ENCODE measurements around the gene VRTN.

Gene VRTN

DNA sequence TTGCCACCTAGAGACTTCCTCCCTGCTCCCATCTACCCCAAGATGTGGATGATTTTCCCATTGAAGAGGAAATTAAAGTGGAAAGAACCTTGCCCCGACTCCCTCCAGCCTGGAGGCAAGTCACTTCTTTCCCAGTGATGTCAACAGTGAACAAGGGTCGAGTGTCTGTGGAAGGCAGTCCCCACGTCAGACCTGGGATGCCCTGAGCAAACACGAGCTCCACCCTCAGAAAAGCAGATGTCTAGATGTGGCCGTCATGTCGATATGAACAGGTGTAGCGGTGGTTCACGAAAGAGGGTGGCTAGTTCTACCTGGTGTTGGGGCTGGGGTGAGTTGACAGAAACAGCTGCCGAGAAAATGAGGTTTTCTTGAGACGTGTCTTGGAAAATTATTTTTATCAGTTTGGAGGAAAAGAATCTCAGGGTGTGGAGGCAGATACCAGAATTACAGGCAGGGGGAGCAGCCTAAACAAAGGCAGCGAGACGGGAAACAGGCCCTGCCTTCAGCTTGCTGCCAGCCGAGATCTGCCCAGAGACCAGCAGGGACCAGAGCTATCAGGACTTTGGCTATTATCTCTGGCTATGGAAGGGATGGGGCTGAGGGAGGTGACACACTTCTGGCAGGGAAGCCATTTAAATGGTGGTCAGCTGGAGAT is 51.9 kb downstream of the VRTN start:
- H3K27me3 ChIP-seq (ENCODE audit: control insufficient read depth, low read length): peaks cover 25% of the 10 kb centered on the region; the same call in 1 of the 2 replicates
- TF ChIP-seq, protein P1, sequence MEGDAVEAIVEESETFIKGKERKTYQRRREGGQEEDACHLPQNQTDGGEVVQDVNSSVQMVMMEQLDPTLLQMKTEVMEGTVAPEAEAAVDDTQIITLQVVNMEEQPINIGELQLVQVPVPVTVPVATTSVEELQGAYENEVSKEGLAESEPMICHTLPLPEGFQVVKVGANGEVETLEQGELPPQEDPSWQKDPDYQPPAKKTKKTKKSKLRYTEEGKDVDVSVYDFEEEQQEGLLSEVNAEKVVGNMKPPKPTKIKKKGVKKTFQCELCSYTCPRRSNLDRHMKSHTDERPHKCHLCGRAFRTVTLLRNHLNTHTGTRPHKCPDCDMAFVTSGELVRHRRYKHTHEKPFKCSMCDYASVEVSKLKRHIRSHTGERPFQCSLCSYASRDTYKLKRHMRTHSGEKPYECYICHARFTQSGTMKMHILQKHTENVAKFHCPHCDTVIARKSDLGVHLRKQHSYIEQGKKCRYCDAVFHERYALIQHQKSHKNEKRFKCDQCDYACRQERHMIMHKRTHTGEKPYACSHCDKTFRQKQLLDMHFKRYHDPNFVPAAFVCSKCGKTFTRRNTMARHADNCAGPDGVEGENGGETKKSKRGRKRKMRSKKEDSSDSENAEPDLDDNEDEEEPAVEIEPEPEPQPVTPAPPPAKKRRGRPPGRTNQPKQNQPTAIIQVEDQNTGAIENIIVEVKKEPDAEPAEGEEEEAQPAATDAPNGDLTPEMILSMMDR (IDR thresholded peaks at IDR 0.05; ENCODE audit: low read depth, low read length, poor library complexity, severe bottlenecking): peak; percentile 16
- no peak for TF ChIP-seq EZH2phosphoT487 (IDR thresholded peaks at IDR 0.05; ENCODE audit: borderline replicate concordance, low read length)
- no peak overlapping the region for H3K4me2 ChIP-seq (ENCODE audit: low read length)

DNA sequence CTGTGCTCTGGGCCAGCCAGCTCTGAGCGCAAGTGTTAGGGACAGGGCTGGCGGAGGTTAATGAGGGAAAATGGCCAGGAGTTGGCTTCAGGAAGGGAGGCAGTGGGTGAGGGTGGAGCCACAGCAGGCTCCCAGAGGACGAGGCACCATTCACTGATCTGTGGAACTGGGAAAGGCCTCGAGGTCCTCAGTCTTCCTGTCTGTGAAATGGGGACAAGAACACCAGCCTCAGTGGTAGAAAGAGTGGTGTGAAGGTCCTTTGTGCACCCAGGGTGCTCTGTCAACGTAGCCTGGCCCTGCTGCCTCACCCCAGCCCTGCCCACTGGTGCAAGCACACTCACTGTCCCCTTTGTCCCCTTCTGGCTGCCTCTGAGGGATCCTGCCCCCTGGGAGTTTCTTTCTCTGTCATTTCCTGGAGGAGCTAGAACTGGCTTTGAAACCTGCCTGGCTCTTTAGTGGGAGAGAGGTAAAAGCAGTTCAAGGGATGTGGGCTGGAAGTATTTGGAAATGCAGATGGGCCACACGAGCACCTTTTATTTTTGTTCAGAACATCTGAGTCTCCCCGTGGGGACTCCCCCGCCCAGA is 52.7 kb downstream of the VRTN start:
- Histone ChIP-seq H3K79me2 (ENCODE audit: control insufficient read depth, low read length) (no peaks in the 10 kb centered on the region), H4K20me1 (ENCODE audit: control insufficient read depth, insufficient read depth, low read depth, low read length) (no peaks in the 10 kb centered on the region; the same call in 1 of the 2 replicates), H3F3A (ENCODE audit: control insufficient read depth, insufficient read depth) (no peaks in the 10 kb centered on the region), H3K9me2 (replicated peaks; ENCODE audit: control insufficient read depth, low read length) (no peaks in the 10 kb centered on the region), H3K4me3 (ENCODE audit: low read length) (peak overlapping the region; percentile 67), H3K27ac (ENCODE audit: low read depth, low read length) (no peak overlapping the region), H3K9me3 (ENCODE audit: control insufficient read depth, insufficient read depth, low read length) (no peaks in the 10 kb centered on the region), H3K36me3 (ENCODE audit: control insufficient read depth, low read length) (no peaks in the 10 kb centered on the region), H3K4me2 (ENCODE audit: low read length) (peak overlapping the region; percentile 90), H3K4me1 (ENCODE audit: control insufficient read depth, low read length) (peaks cover 22% of the 10 kb centered on the region), H3K27me3 (ENCODE audit: control insufficient read depth, low read length) (peaks cover 25% of the 10 kb centered on the region; the same call in 1 of the 2 replicates)
- no peak for TF ChIP-seq EZH2phosphoT487 (IDR thresholded peaks at IDR 0.05; ENCODE audit: borderline replicate concordance, low read length)
- TF ChIP-seq, protein P1 (IDR thresholded peaks at IDR 0.05; ENCODE audit: low read depth, low read length, poor library complexity, severe bottlenecking): no peak

More for the DNA sequence above, 51.9 kb downstream of the VRTN start:
- Histone ChIP-seq H3F3A (ENCODE audit: control insufficient read depth, insufficient read depth) (no peaks in the 10 kb centered on the region), H3K9me3 (ENCODE audit: control insufficient read depth, insufficient read depth, low read length) (no peaks in the 10 kb centered on the region), H3K79me2 (ENCODE audit: control insufficient read depth, low read length) (no peaks in the 10 kb centered on the region), H3K27ac (ENCODE audit: low read depth, low read length) (no peak overlapping the region), H3K4me3 (ENCODE audit: low read length) (no peak overlapping the region), H3K9me2 (replicated peaks; ENCODE audit: control insufficient read depth, low read length) (no peaks in the 10 kb centered on the region), H4K20me1 (ENCODE audit: control insufficient read depth, insufficient read depth, low read depth, low read length) (no peaks in the 10 kb centered on the region; the same call in 1 of the 2 replicates), H3K4me1 (ENCODE audit: control insufficient read depth, low read length) (peaks cover 22% of the 10 kb centered on the region), H3K36me3 (ENCODE audit: control insufficient read depth, low read length) (no peaks in the 10 kb centered on the region)

DNA sequence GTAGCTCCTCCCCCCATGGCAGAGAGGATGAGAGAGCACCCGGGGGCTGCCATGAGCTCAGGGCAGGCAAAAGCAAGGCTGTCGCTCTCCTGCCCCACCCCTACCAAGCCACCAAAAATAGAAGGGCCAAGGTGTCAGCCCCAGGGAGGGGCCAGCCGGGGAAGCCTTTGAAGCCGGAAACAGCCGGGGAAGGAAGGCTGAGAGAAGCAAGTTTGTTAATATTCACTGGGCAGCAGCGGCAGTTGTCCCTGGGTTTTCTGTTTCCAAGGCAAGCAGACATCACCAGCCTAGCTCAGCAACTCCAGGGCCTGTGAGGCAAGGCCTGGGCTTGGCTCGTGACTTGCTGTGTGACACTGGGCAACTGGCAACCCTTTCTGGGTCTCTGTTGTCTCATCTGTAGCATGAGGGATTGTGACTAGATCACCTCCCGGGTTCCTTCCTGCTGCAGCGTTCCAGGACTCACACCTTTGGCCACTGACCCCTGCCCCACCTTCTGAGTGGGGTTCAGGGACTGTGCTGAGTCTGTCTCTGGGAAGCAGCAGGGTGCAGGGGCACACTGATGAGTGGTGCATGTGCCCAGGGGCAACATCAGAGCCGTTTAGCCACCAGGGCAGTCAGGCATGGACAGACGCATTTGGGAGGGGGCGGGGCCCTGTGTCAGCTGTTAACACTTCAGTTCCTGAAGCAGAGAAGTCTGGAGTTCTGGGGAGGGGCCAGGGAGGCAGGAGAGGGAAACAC is 53.4 kb downstream of the VRTN start:
- H3F3A ChIP-seq (ENCODE audit: control insufficient read depth, insufficient read depth): no peaks in the 10 kb centered on the region
- H3K79me2 ChIP-seq (ENCODE audit: control insufficient read depth, low read length): no peaks in the 10 kb centered on the region
- H3K27ac ChIP-seq (ENCODE audit: low read depth, low read length): no peak overlapping the region
- H3K4me3 ChIP-seq (ENCODE audit: low read length): peak overlapping the region; percentile 67
- no peaks in the 10 kb centered on the region for H3K9me3 ChIP-seq (ENCODE audit: control insufficient read depth, insufficient read depth, low read length)
- H3K4me2 ChIP-seq (ENCODE audit: low read length): peak overlapping the region; percentile 90
- H3K36me3 ChIP-seq (ENCODE audit: control insufficient read depth, low read length): no peaks in the 10 kb centered on the region
- peaks cover 22% of the 10 kb centered on the region for H3K4me1 ChIP-seq (ENCODE audit: control insufficient read depth, low read length)
- H4K20me1 ChIP-seq (ENCODE audit: control insufficient read depth, insufficient read depth, low read depth, low read length): no peaks in the 10 kb centered on the region; the same call in 1 of the 2 replicates
- H3K27me3 ChIP-seq (ENCODE audit: control insufficient read depth, low read length): peaks cover 23% of the 10 kb centered on the region; the same call in 1 of the 2 replicates
- TF ChIP-seq, protein P1 (IDR thresholded peaks at IDR 0.05; ENCODE audit: low read depth, low read length, poor library complexity, severe bottlenecking): no peak
- no peak for TF ChIP-seq EZH2phosphoT487 (IDR thresholded peaks at IDR 0.05; ENCODE audit: borderline replicate concordance, low read length)
- no peaks in the 10 kb centered on the region for H3K9me2 ChIP-seq (replicated peaks; ENCODE audit: control insufficient read depth, low read length)
